ENCODE measurements around the gene PDE4C.

GRCh38 chr19:18239303-18239702 lies 13.1 kb upstream of the PDE4C start:
- TF ChIP-seq, protein P1, sequence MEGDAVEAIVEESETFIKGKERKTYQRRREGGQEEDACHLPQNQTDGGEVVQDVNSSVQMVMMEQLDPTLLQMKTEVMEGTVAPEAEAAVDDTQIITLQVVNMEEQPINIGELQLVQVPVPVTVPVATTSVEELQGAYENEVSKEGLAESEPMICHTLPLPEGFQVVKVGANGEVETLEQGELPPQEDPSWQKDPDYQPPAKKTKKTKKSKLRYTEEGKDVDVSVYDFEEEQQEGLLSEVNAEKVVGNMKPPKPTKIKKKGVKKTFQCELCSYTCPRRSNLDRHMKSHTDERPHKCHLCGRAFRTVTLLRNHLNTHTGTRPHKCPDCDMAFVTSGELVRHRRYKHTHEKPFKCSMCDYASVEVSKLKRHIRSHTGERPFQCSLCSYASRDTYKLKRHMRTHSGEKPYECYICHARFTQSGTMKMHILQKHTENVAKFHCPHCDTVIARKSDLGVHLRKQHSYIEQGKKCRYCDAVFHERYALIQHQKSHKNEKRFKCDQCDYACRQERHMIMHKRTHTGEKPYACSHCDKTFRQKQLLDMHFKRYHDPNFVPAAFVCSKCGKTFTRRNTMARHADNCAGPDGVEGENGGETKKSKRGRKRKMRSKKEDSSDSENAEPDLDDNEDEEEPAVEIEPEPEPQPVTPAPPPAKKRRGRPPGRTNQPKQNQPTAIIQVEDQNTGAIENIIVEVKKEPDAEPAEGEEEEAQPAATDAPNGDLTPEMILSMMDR (IDR thresholded peaks at IDR 0.05; ENCODE audit: poor library complexity) = no peak
- TF ChIP-seq EZH2phosphoT487 (IDR thresholded peaks at IDR 0.05; ENCODE audit: low read depth, severe bottlenecking, unreplicated experiment) (no peak), EZH2 (IDR thresholded peaks at IDR 0.05; ENCODE audit: borderline replicate concordance) (no peak)

All from hepatocyte (in vitro differentiated cells).